ENCODE measurements around the gene FBXO5.
"Not testable (repeated sequence)": the region's sequence is repeated elsewhere in the genome, so short reads cannot be mapped to it uniquely, and the experiment has no call there.

The FBXO5 gene

GRCh38 chr6:152986978-152987377, 4.1 kb upstream of the FBXO5 start:
- no peak for DNase-seq

- DNase-seq: not testable (repeated sequence)
Observed at GRCh38 chr6:152985300-152985699, 2.5 kb upstream of the FBXO5 start.

- no peak for DNase-seq
Observed at GRCh38 chr6:152984513-152984872, 1.7 kb upstream of the FBXO5 start.

- no peak for DNase-seq
Observed at GRCh38 chr6:152983637-152984512, 1.0 kb upstream of the FBXO5 start.

- no peak for DNase-seq
Observed at GRCh38 chr6:152981989-152982903, 595 bp downstream of the FBXO5 start.

GRCh38 chr6:152981219-152981618, 1.6 kb downstream of the FBXO5 start:
- DNase-seq: no peak

- DNase-seq: no peak
Observed at GRCh38 chr6:152980656-152981055, 2.2 kb downstream of the FBXO5 start.

- no peak for DNase-seq
Observed at GRCh38 chr6:152979116-152979515, 3.7 kb downstream of the FBXO5 start.

- no peak for DNase-seq
Observed at GRCh38 chr6:152978058-152978457, 4.8 kb downstream of the FBXO5 start.

- no peak for DNase-seq
Observed at GRCh38 chr6:152977556-152977955, 5.3 kb downstream of the FBXO5 start.

GRCh38 chr6:152976749-152977148, 6.1 kb downstream of the FBXO5 start:
- DNase-seq: no peak

GRCh38 chr6:152975204-152975915, 7.5 kb downstream of the FBXO5 start:
- DNase-seq: no peak

- no peak for DNase-seq
Observed at GRCh38 chr6:152973916-152974315, 8.9 kb downstream of the FBXO5 start.

- no peak for DNase-seq
Observed at GRCh38 chr6:152969688-152970418, 13.0 kb downstream of the FBXO5 start.

GRCh38 chr6:152966168-152966894, 16.5 kb downstream of the FBXO5 start:
- DNase-seq: not testable (repeated sequence)

GRCh38 chr6:152959333-152959732, 23.5 kb downstream of the FBXO5 start:
- DNase-seq: no peak

GRCh38 chr6:152957796-152958195, 25.0 kb downstream of the FBXO5 start:
- DNase-seq: no peak

GRCh38 chr6:152954443-152954842, 28.4 kb downstream of the FBXO5 start:
- no peak for DNase-seq

- no peak for DNase-seq
Observed at GRCh38 chr6:152952866-152953509, 29.9 kb downstream of the FBXO5 start.

- no peak for DNase-seq
Observed at GRCh38 chr6:152952045-152952444, 30.8 kb downstream of the FBXO5 start.

GRCh38 chr6:152950240-152950639, 32.6 kb downstream of the FBXO5 start:
- DNase-seq: no peak

Measured in 8988T (cell line).